ENCODE data around the gene CUX1.

The CUX1 gene

GRCh38 chr7:101893341-101894082, 76.1 kb downstream of the CUX1 start:
- no peak for DNase-seq (ENCODE audit: low read depth in 2 of 2)

- no peak for DNase-seq (ENCODE audit: low read depth in 2 of 2)
These were observed 78.9 kb downstream of the CUX1 start for GRCh38 chr7:101896316-101896715.

GRCh38 chr7:101896941-101897340, 79.5 kb downstream of the CUX1 start:
- DNase-seq (ENCODE audit: low read depth in 2 of 2), result no peak

GRCh38 chr7:101898106-101898505, 80.7 kb downstream of the CUX1 start:
- no peak for DNase-seq (ENCODE audit: low read depth in 2 of 2)

- DNase-seq (ENCODE audit: low read depth in 2 of 2), result no peak
These were observed 82.2 kb downstream of the CUX1 start for GRCh38 chr7:101899616-101900015.

GRCh38 chr7:101900103-101900502, 82.7 kb downstream of the CUX1 start:
- DNase-seq (ENCODE audit: low read depth in 2 of 2), result no peak

GRCh38 chr7:101901661-101902491, 84.5 kb downstream of the CUX1 start:
- no peak for DNase-seq (ENCODE audit: low read depth in 2 of 2)

GRCh38 chr7:101902680-101903514, 85.5 kb downstream of the CUX1 start:
- DNase-seq (ENCODE audit: low read depth in 2 of 2), result no peak

GRCh38 chr7:101903515-101903868, 86.1 kb downstream of the CUX1 start:
- DNase-seq (ENCODE audit: low read depth in 2 of 2), result no peak

GRCh38 chr7:101904019-101904418, 86.6 kb downstream of the CUX1 start:
- DNase-seq (ENCODE audit: low read depth in 2 of 2), result no peak

- no peak for DNase-seq (ENCODE audit: low read depth in 2 of 2)
These were observed 87.9 kb downstream of the CUX1 start for GRCh38 chr7:101905203-101905865.

- DNase-seq (ENCODE audit: low read depth in 2 of 2), result no peak
These were observed 89.1 kb downstream of the CUX1 start for GRCh38 chr7:101906291-101907240.

- no peak for DNase-seq (ENCODE audit: low read depth in 2 of 2)
These were observed 93.8 kb downstream of the CUX1 start for GRCh38 chr7:101910991-101911799.

- DNase-seq (ENCODE audit: low read depth in 2 of 2), result no peak
These were observed 94.6 kb downstream of the CUX1 start for GRCh38 chr7:101911800-101912715.

GRCh38 chr7:101912716-101913110, 95.3 kb downstream of the CUX1 start:
- no peak for DNase-seq (ENCODE audit: low read depth in 2 of 2)

- no peak for DNase-seq (ENCODE audit: low read depth in 2 of 2)
These were observed 95.9 kb downstream of the CUX1 start for GRCh38 chr7:101913247-101913721.

GRCh38 chr7:101913851-101914250, 96.4 kb downstream of the CUX1 start:
- DNase-seq (ENCODE audit: low read depth in 2 of 2), result no peak

- no peak for DNase-seq (ENCODE audit: low read depth in 2 of 2)
These were observed 97.6 kb downstream of the CUX1 start for GRCh38 chr7:101915000-101915399.

All from stimulated activated CD4-positive, alpha-beta T cell treated with anti-CD3 and anti-CD28 coated beads, Interleukin-1b, Interleukin-23, amount 100 ng/mL, for 1 hour (primary cell).